GM21381 (cell line): ENCODE results near the gene HAND2.

ENCODE experiments used
- ATAC-seq: cut with Tn5 transposase; IDR thresholded peaks from one replicate; pipeline ENCODE4 v1.9.1; 2021; ENCODE audit warnings: mild to moderate bottlenecking, moderate library complexity; ENCODE audit not compliant: unreplicated experiment

Gene HAND2

DNA sequence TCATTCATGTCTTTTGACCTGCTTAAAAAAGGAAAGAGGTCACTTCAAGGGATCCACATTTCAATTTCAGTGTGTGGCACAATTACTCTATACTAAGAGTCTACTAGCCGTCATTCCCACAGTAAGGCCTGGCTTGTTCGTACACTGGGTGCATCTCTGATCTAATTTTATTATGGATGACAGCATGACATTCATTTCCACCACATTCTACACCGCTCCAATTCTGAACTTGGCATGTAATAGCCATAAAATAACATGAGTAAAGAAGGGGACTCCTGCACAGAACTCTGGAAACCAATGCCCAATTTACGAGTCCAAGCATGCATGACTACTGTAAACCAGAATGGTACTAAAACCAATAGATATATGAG lies 51.1 kb downstream of the HAND2 start:
- ATAC-seq = no peak

DNA sequence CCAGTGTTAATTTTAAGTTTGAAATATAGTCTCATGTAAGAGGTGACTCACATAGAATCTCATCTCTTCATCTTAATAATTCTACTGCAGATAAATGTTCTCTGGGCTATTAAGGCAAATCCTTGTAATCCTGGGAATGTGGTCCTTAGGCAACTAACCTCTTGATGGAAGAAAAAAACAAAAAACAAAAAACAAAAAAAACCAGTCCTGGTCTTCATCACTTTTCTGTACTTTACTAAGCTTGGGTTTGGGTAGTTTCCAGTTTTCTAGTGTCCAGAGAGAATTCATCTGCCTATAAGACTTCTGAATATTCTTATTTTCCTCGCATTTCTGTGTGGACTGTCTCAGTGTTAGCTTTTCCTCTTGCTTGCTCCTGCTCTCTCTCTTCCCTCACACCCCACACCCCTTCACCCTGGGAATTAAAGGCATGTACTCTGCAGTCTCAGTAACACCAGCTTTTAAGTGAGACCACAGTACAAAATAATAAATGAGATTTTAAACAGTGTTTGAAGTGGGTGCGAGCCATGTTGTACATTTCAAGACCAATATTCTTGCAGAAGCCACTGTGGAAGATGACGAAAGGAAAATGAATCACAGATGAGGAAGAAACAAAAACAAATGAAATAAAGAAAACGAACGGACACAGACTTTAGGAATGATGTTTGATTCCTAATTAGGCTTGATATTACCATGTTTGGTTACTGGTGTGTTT lies 51.7 kb downstream of the HAND2 start:
- ATAC-seq = no peak

DNA sequence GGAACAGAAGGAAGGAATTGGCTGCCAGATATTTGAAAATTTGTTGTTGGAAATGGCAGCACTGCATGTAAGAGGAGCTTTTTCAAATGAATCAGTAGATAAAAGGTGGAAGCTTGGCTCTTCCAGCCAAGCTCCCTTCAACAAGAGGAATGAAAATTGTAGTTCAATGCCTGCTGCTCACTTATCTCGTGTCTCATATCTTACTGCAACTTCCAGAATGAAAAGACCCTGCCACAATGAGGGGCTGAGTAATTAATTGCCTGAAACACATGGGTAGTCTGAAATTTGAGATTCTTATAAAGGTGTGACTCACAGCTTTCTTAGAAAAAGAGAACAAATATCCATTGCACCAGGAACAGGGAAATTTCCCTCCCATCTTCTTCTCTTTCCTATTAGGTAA lies 53.0 kb downstream of the HAND2 start:
- ATAC-seq = no peak
